NCI-H2227 (cell line): ENCODE measurements around the gene POMT1.
A peak's percentile ranks its signal among the peaks of the same experiment; 100 is the strongest.
"Not testable (repeated sequence)": the region's sequence is repeated elsewhere in the genome, so short reads cannot be mapped to it uniquely, and the experiment has no call there.

Experiments used
- DNase-seq: peaks from one replicate; lab custom pipeline; 2025; ENCODE audit not compliant: unreplicated experiment; lab: John Stamatoyannopoulos, UW

The POMT1 gene

DNA sequence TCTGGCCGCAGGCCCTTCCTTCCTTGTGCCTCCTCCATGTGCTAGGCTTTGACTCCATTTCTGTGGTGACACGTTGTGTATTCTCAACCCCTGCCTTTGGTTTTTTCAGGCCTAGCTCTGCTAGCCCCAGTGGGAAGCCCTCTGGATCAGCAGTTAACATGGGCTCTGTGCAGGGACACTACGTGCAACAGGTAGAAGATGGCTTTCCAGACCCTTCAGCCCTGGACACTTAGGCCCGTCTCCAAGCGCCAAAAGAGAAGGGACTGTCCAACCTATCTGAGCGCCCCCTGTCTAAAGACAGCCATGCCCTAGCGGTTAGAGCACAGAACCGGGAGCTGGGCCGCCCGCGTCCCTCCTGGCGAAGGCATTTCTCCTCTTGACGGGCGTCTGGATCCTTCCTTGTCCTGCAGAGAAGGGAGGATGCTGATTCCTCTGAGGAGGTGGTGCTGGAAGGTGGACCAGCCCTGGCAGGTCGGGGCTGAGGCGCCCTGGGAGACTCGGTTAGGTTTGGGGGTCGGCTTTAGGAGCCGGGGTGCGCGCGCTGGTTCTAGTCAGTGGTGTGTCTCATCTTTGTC lies 8.3 kb upstream of the POMT1 start:
- no peak for DNase-seq

DNA sequence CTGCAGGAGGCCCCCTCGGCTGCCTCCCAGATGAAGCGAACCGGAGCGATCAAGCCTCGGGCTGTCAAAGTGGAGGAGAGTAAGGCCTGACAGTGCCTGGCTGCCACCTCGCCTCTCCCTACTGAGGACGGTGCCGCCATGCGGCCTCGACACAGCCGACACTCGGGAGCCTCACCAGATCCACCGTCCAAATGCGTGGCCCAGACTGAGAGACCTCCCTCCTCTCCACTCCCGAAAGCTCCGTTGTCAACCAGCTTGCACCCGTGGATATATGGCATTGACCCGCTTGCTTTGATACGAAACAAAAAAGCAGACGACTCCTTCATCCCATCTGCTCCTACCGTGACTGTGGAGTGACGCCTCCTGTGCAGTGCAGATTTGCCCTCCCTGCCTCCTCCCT lies 6.9 kb upstream of the POMT1 start:
- no peak for DNase-seq

DNA sequence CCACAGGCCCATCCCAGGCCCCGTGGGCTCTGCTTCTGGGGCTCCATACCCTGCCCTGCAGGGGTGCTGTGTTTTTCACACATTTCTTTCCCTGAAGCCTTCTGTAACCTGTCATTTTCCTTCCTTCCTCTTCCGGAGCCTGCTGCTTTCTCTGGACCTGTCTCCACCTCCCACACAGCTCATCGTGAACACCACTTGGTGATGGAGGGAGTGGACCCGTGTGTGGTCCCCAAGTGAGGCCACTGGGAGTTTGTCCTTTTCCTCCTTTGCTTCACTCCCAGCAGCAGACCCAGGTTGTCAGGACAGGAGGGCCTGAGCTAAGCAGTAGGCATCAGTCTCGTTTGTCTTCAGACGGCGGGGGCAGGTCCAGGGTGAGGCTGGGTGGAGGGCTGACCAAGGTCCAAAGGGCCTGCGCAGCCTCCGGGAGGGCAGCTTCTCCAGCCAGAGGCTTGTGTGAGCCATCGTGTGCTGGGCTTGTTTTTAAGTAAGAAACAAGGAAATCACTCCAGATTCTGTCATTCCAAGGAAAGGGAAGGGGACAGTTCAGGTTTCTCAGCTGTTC lies 5.8 kb upstream of the POMT1 start:
- DNase-seq, result no peak

DNA sequence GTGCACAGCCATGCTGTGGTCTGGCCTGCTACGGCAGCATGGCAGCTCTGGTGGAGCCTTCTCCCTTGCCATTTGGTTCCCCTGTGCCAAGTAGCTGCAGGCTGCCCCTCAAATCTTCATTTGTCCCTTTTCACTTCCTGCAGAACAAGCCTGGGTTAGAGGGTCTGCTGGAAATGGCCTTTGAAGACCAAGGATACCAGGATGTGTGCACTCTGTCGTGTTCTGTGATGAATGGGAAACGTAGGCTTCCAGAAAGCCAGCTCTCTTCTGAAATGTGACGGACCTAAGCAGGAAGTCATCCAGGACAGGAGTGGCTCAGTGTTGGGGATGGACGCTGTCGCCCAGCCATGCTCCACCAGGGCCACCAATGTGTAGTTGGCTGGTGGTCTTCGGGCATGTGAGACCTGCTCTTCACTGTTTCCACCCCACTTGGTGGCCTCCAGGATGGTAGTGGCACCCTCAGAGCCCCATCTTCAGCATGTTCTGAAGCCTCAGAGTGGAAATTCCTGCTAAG lies 3.4 kb upstream of the POMT1 start:
- DNase-seq, result no peak

DNA sequence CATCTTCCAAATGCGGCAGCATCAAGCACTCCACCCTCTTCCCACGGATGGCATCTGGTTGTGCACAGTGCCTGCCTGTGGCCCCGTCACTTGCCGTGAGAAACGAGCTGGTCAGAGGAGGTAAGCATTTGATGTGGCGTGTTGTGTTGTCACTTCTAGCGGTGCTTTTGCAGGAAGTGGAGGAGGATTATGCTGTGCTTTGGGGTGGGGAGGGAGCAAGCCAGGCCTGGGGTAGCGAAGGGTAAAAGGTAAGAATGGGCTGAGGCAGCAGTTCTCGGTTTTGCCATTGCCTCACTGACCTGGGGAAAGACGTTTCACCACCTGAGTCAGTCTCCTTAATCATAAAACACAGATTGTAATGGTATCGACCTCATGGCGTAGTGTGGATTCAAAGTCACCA lies 2.3 kb upstream of the POMT1 start:
- DNase-seq, result no peak

DNA sequence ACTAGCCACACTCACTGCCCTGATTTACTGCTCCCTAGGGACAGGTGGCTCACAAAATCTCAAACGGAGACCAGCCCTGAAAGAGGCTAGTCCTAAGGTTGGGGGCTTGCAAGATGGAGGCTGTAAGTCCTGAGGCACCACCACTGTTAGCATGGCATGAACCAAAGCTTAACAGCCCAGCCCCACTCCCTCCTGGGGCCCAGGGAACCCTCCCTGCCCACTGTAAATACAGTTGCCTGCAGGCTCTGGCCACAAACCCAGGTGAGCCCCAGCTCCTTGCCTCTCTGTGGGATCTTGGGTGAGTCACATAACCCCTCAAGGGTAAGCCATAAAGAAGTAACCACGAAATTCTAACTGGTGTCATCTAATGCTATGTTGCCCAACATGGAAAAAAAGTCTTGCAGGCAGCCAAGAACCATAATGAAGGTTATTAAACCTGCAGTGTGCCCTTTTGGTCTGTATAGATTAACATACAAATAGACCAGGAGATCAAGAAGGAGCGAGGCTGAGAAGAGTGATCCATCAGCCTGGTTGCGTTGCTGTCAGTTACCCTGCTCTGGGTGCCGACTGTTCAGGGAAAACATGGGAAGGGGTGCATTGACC lies 1.7 kb upstream of the POMT1 start:
- no peak for DNase-seq

DNA sequence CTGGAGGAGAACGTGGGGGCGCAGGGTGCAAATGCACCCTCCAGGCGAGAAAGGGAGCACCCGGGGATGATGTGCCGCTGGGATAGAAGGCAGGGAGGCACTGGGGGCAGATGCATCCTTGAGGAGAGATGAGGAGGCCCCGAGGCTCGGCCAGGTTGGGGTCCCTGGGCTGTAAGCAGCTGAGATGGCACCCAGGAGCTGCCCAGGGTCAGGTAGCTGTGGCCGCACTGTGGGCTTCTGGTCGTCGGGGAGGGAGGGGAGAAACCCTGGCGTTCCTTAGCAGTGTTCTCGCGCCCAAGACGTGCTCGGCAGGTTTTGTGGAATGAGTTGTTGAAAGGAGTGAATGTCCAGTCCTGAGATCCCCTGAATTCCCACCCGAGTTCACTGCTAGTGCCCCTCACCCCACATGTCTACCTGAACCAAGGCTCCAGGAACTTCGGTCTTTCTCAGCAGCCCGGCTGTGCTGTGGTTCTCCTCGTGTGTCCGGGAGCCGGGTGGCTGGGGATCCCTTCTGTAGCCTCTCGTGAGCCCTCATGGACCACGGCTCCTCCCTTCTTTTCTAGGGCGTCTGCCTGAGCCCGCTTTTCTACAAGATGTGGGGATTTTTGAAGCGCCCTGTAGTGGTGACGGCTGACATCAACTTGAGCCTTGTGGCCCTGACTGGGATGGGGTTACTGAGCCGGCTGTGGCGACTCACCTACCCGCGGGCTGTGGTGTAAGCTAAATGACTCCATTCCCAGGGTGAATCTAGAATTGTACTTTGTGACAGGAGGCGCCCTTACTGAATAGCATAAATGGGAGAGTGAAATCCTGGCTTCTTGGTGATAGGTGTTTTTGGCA lies 1.1 kb downstream of the POMT1 start:
- DNase-seq, result peak; percentile 4

DNA sequence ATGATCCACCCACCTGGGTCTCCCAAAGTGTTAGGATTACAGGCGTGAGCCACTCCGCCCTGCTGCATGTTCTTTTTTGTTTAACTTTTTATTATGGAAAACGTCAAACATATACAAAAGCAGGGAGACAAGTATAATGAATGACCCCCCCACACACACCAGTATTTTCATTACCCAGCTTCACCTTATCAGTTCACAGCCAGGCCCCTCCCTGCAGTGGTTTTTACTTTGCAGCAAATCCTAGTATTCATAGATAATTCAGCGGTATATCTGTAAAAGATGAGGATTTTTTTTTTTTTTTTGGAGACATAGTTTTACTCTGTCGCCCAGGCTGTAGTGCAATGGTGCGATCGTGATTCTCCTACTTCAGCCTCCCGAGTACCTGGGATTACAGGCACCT lies 2.3 kb downstream of the POMT1 start:
- DNase-seq, result no peak

DNA sequence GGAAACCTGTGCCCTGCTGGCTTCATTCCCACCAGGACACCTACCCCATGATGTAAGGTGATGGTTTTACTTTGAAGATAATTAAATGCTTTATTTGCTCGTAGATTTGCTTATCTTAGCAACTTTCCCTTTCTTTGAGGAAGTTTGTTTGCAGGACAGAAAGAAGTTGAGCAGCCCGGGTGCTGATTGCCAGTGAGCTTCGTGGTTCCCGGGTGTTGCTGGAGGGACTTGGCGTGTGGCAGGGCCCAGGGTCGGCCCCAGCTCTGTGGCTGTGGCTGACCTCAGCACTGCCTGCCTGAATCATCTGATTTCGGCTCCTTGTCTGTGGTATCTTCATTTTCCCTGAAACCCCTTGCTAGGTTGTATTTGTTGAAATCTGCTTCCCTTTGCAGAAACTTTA lies 8.7 kb downstream of the POMT1 start:
- DNase-seq, result no peak

DNA sequence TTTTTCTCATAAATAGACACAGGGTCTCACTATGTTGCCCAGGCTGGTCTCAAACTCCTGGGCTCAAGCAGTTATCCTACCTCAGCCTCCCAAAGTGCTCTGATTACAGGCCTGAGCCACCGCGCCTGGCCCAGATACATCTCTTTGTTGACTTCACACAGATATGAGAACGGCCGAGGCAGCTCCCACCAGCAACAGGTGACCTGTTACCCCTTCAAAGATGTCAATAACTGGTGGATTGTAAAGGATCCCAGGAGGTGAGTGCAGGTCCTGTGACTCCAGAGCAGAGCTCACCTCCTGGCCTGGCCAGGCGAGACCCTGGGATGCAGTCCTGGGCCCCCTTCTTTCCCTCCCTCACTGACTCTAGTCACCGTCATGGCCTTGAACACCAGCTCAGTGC lies 9.2 kb downstream of the POMT1 start:
- no peak for DNase-seq

DNA sequence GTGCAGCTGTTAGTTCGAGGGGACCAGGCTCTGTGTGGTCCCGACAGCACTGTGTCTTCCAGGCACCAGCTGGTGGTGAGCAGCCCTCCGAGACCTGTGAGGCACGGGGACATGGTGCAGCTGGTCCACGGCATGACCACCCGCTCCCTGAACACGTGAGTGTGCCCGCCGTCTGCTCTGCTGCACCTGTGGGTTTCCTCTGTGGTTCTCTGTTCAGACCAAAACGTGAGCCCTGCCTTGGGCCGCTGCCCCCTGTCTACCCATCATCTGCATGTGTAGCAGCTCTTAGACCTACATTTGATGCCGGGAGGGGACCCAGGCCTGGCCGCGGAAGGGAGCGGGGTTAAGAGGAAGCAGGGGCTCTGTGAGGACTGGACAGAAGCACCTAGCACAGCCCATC lies 10.5 kb downstream of the POMT1 start:
- no peak for DNase-seq

DNA sequence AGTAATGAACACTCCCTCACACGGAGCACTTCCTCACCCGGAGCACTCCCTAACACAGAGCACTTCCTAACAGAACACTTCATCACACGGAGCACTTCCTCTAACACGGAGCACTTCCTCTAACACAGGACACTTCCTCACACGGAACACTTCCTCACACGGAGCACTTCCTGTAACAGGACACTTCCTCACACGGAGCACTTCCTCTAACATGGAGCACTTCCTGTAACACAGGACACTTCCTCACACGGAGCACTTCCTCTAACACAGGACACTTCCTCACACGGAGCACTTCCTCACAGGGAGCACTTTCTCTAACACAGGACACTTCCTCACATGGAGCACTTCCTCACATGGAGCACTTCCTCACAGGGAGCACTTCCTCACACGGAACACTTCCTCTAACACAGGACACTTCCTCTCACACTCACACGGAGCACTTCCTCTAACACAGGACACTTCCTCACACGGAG lies 12.9 kb downstream of the POMT1 start:
- DNase-seq, result not testable (repeated sequence)

DNA sequence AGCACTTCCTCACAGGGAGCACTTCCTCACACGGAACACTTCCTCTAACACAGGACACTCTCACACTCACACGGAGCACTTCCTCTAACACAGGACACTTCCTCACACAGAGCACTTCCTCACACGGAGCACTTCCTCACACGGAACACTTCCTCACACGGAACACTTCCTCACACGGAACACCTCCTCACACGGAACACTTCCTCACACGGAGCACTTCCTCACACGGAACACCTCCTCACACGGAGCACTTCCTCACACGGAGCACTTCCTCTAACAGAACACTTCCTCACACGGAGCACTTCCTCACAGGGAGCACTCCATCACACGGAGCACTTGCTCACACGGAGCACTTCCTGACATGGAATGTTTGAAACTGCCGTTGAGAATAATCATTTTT lies 13.4 kb downstream of the POMT1 start:
- no peak for DNase-seq

DNA sequence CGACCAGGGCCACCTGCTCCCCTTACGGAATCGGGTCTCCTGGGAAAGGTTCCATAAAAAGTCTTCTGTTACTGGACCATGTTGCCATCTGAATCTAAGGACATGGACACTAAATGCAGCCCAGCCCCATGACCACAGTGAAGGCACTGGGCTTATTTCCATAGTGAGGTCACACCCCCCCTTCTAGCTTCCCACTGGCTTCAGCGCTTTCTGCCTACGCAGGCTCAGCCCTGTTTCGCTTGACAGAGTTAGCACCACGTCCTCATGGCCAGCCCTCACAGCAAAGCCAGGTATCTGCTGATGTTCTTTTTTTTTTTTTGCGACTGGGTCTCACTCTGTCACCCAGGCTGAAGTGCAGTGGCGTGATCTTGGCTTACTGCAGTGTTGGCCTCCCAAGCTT lies 14.2 kb downstream of the POMT1 start:
- DNase-seq, result no peak

DNA sequence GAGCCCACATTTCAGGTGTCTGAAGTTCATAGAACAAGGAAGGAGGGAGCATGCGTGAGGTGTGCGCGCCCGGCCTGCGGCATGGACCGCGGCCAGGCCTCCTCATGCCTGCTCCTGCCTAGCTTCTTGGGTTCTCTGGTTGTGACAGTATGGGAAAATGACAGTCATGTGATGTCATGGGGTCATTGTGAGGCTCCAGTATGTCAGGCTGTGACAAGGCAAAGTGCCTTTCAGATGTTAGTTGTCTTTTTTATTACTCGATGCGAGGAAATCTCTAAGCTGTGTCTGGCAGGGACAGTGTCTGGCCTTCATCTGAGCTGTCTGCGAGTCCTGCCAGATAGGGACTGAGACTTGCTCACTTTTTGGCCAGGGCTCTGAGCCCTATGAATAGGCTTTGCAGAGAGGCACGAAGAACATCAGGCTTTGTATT lies 15.1 kb downstream of the POMT1 start:
- no peak for DNase-seq

DNA sequence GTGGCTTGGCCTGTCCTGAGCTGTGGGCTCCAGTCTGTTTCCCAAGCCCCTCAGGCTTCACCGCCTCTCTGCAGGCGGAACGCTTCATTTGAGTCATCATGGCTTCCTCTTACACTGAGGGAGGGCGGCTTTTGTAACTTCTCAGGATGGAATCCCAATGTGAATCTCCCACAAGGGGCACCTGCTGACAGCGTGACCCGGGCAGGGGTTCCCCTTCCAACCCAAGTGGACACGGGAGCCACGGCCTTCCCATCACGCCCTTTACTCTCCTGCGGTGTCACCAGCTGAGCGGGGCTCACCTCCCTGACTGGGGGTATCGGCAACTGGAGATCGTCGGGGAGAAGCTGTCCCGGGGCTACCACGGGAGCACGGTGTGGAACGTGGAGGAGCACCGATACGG lies 15.8 kb downstream of the POMT1 start:
- no peak for DNase-seq

DNA sequence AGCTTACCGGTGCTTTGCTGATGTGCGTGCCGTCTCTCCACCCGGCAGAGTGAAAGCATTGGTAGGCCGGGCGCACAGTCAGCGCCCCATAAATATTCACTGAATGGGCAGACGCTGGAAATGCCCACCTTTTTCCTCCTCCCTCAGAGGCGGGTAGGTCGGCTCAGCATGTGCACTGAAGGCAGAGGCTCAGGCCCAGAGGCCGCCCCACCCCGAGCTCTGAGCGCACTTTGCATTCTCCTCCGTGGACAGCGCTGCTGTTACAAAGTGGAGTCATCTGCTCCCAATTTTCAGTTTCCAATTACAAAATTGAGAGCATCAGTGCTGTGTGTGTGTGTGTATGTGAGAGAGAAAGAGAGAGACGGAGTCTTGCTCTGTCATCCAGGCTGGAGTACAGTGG lies 17.8 kb downstream of the POMT1 start:
- no peak for DNase-seq

DNA sequence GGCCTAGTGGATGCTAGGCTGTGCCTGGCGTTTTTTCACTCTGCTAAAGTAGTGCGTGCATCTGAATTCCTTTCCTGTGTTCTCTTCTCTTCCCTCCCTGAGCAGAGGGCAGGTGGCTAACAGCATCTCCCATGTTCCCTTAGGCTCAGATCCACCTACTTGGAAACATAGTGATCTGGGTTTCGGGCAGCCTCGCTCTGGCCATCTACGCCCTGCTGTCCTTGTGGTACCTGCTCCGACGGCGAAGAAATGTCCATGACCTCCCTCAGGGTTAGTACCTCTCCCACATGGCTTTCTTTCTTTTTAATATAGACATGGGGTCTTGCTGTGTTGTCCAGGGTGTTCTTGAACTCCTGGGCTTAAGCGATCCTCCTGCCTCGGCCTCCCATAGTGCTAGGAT lies 18.5 kb downstream of the POMT1 start:
- DNase-seq, result no peak

DNA sequence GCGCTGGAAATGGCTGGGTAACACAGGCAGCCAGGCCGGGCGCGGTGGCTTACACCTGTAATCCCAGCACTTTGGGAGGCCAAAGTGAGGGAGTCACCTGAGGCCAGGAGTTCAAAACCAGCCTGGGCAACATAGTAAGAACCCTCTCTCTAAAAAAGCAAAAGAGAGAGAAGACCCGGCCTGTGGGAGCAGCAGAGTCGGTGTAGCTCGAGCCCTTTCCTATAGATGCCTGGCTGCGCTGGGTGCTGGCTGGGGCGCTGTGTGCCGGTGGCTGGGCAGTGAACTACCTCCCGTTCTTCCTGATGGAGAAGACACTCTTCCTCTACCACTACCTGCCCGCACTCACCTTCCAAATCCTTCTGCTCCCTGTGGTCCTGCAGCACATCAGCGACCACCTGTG lies 19.1 kb downstream of the POMT1 start:
- no peak for DNase-seq

DNA sequence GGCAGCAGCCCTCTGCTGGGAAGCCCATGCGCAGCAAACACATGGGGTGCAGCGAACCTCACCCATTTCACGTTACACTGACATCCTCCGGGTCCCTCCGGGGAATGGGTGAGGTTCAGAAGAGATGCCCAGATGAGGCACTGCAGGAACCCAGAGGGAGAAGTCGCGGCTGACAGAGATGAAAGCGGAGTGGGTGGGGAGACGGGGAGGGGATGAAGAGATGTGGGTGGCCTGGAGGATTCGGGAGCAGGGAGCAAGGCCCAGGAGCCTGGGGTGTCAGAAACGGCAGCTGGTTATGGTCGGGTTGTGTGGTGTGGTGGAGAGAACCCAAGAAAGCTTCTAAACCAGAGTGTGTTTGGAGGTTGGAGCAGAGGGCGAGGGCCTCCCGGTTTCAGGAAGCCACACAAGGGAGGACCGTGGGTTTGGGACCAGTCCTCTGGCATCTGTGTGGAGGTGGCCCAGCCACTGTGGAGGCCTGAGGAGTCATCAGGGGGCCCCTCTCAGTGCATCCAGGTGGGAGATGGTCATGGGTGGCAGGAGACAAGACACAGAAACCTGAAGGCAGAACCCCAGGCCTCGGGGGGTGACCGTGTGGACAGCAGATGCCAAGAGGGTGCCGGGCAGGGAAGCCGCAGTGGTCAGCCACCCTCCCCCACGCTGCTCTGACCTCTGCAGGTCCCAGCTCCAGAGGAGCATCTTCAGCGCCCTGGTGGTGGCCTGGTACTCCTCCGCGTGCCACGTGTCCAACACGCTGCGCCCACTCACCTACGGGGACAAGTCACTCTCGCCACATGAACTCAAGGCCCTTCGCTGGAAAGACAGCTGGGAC lies 19.8 kb downstream of the POMT1 start:
- no peak for DNase-seq

DNA sequence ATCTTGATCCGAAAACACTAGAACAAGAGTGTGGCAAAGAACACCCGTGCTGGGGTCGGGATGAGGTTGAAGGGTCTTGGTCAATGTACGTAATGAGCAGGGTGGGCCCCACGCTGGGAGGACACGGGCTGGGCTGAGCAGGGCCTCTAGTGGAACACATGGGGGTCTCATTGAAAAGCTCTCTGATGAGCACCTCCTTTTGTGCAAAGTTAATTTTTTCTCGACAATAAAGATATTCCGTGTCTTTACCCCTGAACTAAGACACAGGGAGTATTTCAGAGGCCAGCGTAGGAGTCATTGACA lies 20.3 kb downstream of the POMT1 start:
- DNase-seq, result no peak
